8988T (cell line): ENCODE measurements around the gene GFPT2.

Source experiments
- DNase-seq: peaks from one replicate; pipeline ENCODE4 v3.0.0; 2011

The GFPT2 gene

DNA sequence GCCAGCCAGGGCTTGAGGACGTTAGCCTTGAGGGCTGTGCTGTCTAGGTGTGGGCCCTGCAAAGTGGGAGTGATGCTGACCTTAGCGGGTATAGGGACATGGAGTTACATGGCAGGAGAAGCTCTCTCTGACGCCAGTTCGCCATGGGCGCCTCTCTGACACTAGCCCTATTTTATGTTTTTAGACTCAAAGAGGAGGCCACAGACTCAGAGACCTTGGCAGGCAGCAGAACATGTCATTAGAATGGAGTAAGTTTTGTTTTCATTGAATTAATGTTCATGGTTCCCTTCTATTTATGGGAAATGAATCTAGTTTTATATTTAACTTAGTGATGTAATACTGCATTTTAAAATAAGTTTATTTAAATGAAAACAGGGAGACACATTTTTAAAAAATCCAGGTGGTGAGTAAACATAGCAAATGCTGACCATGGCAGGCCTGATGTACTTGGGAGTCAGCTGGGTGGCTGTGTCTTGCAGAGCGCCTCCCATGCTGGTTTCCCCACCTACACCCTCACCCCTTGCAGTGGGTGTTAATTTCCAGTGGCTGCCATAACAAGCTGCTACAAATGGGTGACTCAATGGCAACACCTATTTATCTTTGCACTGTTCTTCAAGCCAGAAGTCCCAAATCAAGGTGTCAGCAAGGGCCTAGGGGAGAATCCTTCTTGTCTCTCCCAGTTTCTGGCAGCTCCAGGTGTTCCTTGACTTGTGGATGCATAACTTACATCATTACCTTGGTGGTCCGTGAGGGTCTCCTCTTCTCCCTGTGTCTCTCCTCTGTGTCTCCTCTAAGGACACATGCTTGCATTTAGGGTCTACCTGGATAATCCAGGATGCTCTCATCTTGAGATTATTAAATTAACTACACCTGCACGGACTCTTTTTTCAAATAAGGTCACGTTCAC is 25.6 kb upstream of the GFPT2 start:
- no peak for DNase-seq

DNA sequence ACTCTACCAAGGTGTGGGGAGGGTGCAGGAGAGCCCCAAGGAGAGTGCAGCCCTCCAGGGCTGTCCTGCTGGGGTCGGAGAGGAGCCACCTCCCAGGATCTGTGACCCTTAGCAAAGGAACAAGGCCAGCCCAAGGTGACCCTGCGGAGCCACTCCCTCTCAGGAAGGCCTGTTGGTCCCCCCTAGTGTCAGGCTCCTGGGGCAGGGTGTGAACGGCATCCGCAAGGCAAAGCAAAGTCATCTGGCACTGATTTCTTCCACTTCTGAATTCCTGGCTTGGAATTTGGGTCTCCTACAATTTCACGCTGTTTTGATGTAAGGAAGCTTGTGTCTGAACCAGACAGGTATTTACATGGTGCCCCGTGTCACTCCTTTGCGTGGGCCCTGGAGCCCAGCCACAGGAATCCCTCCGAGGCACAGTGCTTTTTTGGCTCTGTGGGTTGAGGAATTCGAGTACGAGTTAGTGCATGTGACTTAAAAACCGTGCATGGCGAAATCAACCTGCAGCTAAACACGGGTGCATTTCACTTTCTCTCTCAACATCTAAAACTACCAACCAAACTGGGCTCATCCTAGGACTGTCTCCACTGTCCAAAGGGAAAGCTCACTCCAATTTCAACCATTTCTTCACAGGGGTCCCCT is 24.5 kb upstream of the GFPT2 start:
- no peak for DNase-seq

DNA sequence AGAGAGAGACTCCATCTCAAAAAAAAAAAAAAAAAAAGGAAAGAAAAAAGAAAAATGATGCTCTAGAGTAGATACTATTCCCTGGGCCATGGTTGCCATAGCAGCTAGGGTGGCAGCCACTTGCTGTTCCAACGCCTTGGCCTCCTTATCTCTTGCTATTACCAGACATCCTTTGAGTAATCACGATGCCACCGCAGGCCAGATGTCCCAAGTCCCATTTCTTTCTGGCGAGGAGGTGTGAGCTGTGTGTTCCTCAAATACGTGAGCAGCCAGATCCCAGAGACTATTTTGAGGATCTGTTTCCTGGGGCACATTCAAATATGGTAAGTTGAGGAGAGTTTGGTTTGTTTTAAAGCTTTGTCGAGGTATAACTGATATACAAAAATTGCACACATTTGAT is 23.4 kb upstream of the GFPT2 start:
- no peak for DNase-seq

DNA sequence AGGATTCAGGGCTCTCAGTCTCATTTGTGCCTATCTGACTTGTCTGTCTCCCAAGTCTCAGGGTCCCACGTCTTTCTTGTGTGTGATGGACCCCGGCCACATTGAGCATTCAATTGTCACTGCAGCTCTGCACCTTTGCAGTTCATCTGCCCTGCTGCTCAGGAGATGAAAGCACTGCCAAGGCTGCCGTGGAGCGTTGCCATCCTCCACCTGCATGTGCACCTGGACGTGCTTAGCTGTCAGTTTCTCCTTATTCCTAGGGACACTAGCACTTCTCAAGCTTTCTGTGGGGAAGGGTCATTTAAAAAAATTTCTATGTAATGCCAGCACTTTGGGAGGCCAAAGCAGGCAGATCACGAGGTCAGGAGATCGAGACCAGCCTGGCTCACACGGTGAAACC is 22.8 kb upstream of the GFPT2 start:
- DNase-seq = no peak

DNA sequence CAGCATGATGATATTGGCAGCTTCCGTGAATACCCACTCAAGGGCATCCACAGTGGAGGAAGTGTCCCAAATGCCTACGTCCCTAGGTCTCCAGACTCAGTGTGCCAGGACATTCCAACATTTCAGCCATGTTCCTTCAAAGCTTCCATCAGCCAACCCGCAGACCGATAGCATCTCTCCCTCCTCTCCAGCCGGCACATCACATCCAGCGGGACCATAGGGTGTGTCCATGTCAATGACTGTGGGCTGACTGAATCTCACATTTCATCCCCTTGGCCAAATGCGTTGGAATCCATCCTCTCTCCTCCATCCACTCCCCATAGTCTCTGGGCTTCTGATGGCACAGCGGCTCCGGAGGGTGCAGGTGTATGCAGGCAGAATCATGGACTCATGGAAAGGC is 22.2 kb upstream of the GFPT2 start:
- DNase-seq = no peak

DNA sequence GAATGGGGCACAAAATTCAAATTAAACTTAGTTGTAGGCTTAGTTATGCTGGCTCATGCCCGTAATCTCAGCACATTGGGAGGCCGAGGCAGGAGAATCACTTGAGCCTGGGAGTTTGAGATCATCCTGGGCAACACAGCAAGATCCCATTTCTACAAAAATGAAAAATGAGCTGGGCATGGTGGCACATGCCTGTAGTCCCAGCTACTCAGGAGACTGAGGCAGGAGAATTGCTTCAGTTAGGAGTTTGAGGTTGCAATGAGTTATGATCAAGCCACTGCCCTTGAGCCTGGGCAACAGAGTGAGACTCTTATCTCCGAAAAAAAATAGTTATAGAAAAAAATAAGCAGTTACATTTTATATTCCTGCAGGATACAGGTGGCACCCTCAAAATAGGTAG is 20.7 kb upstream of the GFPT2 start:
- DNase-seq = no peak

DNA sequence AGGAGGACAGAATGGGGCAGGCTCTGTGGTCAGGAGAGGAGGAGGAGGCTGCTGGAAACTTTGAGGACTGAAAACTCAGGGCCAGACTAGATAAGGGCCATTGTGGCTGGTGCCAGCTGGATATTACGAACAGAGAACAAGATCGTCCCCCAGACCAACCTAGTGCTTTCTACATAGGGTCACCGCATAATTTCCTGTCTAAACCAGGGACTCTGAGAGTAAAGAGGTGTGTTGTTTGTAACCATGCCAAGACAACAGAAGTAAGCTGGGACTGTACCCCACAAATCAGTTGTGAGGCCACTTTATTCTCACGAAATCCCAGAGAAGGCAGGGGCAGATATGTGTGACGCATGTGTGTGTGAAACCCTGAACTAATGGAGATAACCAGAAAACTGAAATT is 20.3 kb upstream of the GFPT2 start:
- DNase-seq = no peak

DNA sequence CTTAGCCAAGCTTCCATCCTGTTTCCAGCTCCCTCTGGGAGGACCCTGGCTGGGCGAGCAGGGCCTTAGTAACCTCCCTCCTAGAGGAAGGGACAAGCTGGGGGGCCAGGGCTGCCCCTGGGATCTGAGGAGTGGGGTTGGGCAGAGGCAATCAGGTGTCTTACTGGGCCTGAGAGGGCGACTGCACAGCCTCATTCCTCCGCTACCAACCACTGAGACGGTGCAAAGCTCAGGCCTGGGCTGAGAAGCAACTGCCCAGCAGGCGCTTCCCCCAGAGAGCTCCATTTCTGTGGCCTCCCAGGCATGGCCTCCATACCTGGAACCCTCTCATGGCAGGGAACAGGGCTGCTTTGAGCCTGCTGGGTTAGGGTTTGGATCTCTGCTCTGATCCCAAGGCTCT is 18.8 kb upstream of the GFPT2 start:
- DNase-seq = no peak

DNA sequence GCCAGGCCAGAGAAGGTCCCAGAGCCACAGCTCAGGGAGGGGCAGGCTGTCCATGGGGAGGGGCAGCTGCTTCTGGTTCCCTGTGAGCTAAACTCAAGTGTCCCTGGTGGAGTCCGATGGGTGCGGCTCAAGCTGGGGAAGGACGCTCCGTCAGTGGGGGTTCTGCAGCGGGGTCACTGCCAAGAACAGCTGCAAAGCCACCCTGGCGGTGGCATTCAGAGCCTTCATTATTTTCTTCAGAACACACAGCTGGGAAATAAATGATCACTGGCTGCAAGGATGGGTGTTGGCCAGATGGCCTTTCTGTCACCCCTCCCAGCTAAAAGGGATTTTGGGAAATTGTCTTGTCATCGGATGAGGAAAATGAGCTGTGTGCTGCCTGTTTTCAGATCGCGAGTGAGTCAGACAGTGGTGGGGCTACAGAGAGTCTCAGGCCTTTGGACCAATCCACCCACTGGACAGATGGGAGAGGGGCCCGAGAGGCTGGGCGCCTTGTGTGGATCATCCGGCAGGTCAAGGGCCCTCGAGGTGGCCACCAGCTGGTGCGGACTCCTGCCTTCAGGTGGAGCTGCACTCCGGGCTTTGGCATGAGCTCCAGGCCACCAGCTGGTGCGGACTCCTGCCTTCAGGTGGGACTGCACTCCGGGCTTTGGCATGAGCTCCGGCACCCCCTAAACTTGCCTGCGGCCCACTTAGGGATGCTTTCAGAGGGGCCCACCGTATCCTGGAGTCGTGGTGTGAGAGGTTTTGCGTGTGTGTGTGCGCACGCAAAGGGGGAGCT is 17.9 kb upstream of the GFPT2 start:
- no peak for DNase-seq

DNA sequence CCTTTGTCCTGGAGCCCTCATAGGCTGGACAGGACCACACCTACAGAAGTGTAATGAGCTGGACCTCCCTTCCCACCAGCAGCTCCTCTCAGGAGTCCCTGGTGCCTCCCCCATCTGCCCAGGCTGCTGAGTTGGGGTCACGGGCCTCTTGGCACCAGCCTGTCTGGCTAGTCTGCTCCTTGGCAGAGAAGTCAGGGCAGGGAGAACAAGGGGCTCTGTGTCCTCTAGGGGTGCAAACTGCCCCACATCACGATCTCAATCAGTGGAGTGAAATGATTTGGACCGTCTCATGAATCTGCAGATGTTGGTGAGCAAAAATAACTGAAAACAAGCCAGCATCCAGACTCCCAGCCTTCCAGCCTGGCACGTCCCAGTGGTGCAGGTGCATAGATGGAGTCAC is 14.9 kb upstream of the GFPT2 start:
- no peak for DNase-seq

DNA sequence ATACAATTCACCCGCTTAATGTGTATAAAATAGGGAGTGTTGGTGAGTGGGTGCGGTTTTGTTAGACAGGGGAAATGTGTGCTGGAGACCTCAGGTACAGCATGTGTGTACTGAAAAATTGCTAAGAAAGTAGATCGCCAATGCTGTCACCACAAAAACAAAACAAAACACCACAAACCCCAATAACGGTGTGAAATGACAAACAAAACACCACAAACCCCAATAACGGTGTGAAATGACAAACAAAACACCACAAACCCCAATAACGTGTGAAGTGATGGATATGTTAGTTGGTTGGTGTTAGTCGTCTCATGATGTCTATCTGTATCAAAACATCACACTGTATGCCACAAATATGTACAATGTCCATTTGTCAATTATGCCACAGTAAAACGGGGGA is 14.2 kb upstream of the GFPT2 start:
- DNase-seq = no peak

DNA sequence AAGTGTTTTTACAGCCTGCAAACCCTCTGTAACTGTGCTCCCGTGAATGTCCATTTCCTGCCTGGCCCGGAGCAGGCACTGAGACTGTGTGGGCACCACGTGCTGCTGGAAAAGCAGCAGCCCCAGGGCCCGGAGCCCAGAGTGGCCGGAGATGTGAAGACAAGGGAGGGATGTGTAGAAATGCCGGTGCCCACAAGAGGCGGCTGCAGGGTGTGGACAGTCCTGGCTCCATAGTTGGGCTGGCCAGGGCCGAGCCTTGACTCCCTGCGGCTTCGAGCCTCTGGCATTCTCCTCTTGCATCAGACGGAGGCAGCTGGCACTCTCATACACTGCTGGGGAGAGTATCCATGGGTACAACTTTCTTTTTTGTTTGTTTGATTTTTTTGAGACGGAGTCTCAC is 13.2 kb upstream of the GFPT2 start:
- no peak for DNase-seq

DNA sequence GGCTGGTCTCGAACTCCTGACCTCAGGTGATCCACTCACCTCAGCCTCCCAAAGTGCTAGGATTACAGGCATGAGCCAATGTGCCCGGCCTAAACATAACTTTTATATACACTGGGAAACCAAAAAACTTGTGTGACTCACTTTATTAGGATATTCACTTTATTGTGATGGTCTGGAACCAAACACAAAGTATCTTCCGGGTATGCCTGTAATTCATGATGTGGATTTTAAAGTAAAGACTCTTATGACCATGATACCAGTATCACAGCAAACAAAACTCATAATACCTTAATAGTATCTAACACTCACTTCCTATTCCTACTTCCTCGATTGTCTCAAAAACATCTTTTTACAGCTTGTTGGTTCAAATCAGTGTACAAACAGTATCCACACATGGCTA is 12.7 kb upstream of the GFPT2 start:
- DNase-seq = no peak

DNA sequence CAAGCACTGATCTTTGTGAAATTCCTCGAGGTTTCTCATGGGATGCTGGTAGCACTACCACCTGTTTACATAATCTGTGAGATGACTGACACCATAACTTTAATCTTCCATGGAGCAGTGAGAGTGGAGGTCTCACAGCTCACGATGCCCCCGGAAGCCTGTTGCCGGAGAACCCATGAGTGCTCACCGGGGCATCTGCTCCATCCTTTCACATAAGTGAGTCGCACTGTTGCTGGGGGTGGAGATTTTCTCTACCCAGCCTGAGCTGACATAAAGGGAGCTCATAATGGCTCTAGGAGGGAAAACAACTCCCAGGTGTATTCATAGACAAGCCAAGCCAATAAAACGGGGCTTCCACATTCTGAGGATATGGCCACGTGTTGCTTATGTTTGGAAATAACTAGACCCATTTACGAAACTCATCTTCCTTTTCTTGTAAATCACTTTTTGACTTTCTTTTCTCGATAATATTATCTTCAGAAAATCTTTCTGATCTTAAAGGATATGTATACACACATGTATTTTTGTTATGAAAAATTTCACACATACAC is 11.2 kb upstream of the GFPT2 start:
- no peak for DNase-seq

DNA sequence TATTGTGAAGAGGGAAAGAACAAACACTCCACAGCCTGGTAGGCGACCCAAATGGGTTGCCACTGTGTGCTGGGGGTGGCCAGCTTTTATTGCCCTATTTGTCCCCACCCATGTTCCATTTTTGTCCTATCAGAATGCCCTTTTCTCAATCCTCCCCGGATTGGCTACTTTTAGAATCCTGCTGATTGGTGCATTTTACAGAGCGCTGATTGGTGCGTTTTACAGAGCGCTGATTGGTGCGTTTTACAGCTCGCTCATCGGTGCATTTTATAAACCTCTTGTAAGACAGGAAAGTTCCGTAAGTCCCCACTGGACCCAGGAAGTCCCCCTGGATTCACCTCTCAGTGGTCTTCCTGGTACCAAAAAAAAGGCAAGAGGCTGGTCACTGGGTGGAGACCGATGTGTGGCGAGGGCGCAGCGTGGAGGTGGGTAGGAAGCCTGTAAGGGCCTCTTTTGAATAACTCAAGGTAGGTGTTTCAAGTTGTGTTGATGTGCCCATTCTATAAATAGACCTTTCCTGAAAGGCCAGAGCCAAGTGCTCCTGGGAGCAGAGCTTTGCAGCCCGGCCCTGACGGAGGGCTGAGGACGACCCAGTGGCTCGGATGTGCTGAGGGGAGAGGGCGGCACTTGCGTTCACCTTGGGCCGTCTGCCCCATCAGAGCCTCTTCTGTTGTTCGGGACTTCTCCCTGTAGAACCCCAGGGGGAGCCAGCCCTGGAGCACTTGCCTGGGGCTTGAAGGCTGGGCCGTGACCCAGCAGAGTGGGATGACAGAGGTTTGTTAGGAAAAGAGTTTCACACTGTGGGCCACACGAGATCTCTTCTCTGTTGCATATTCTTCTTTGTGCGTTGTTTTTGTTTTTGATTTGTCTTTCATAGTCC is 7.2 kb upstream of the GFPT2 start:
- DNase-seq = no peak

DNA sequence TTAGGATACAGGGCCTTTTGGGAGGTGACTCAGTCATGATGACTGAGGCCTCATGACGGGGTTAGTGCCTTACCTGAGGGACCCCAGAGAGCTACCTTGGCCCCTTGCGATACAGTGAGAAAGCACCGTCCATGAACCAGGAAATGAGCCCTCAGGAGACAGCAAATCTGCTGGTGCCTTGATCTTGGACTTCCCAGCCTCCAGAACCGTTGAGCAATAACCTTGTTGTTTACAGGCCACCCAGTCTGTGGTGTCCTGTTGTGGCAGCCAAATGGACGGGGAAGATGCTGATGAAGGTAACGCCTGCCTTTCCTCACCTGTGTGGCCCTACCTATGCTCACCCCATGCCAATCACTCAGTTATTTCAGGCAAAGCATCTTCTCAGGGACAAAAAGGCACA is 5.6 kb upstream of the GFPT2 start:
- DNase-seq = no peak

DNA sequence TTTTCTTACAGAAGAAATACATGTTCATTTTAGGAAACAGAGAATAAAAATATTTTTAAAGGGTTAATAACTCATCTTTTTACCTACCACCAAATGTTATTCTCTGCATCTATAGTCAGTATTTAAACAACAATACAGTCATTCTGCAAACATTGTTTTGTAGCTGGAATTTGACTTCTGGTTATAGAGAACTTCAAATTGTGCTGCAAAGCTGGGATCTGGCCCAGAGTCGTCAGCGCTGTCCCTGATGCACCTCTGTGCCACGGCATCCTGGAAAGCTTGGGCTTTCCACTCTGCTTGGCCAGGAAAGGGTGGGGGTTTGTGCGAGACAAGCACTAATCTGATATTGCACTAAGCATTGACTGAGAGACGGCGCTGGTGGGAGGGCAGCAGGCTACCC is 5.0 kb upstream of the GFPT2 start:
- DNase-seq = no peak

DNA sequence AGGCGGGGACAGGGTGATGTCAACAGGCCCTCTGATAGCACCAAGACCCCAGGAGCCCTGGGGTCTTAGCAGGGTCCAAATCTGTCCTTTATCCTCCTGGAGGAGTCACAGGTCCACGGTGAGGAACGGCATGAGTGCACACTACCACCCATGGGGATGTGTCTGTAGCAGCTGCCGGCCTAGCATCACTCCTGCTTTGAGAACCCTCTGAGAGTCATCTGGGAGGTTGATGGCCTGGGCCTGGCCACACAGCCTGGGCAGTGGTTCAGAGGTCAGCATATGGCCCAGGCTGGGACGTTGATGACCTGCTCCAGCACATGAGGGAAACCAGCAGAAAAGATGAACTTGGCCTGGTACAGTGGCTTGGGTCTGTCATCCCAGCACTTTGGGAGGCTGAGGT is 1.8 kb upstream of the GFPT2 start:
- no peak for DNase-seq

DNA sequence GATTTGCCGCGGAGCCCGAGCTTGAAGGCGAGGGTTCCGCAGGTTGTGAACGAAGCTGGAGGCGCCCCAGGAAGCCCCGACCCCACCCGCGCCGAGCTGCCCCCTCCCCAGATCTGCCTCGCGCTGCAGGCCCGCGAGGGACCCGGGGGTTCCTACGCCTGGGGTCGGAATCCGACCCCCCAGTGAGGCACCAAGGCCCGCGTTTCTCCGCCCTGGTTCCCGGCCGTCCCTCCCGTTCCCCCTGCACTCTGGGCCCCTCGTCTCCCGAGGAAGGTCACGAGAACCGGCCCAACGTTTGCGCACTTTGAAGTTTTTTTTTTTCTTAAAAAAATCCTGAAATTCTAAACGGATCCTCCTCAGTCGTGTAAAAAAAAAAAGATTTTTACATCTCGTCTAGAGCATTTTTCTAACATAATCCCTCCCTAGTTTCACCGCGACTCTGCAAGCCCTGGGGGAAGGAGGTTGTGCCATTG is 880 bp upstream of the GFPT2 start:
- no peak for DNase-seq

DNA sequence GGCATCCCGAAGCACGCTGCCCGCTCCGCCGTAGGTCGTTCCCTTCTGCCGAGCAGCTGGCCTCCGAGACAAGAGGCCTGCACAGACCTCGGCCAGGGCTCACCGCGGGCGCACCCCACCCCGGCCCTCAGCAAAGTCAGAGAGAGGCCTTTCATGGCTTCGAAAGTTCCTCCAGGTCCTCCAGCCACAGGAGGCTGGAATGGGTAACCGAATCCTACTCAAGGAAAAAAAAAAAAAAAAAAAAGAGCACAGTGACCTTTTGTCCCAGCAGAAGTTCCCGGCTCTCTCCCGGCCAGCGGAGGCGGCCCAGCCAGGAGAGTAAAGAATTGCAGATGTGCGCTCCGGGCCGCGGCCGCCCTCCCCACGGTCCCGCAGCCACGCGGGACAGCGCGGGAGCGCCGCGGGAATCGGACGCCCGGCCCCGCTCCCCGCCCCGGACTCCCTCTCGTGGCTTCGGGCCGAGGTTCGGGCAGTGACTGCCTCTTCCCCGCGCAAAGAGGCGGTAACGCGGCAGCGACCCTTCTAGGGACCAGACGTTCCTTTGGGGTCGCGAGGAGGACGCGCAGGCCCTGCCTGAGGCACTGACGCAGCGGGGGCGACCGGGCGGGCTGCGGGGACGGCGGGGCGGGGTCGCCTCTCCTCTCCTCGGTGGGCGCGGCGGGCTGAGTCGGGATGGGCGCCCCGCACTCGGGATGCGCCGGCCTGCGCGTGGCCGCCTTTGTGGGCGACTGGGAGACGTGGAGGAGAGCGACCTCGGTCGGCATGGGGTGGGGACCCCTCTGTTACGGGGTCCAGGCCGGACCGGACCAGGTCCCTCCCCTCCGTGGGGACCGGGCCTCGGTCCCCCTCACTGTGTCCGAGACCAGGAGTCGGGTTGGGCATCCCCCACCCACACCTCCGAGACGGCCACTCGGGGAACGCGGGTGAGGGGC is 754 bp downstream of the GFPT2 start:
- no peak for DNase-seq
